Ovary (tissue), 3 donors: ENCODE measurements around the gene CYS1.

ENCODE experiments used
- CTCF ChIP-seq, 3 donors: fragments of 450-650 bp in 2 of 3; fragments of 200-600 bp in 1 of 3; IDR thresholded peaks; one replicate each; pipeline versions ENCODE4 v1.5.1 to v1.8.0; 2016 to 2022; ENCODE audit warnings: antibody characterized with exemption in 3 of 3, mild to moderate bottlenecking in 1 of 3
- EP300 ChIP-seq: sonication (generic); formaldehyde crosslinking; IDR thresholded peaks from one replicate; pipeline ENCODE4 v1.6.1; 2017; ENCODE audit warnings: antibody characterized with exemption
- POLR2A ChIP-seq: fragments of 450-650 bp; IDR thresholded peaks from one replicate; pipeline ENCODE4 v1.6.1; 2017; ENCODE audit warnings: antibody characterized with exemption, mild to moderate bottlenecking, moderate library complexity
- donor health status: DM: no; HTN: no; CAD: no.

GRCh38 chr2:10064932-10065772, 15.1 kb downstream of the CYS1 start:
- TF ChIP-seq CTCF (IDR thresholded peaks at IDR 0.05) = no peak
- no peak for TF ChIP-seq POLR2A
- no peak for TF ChIP-seq EP300
